Activated T-cell treated with anti-CD3 and anti-CD28 coated beads, Interleukin-2, amount 50 U/mL, for 4 hours (primary cell): ENCODE measurements around the gene RIMBP2. TPM values are rescaled to one million over a fixed set of nuclear protein-coding genes. Genes with fewer than 3 reads are reported as not detected.

ENCODE experiments used
- ATAC-seq, 2 donors: fragments of 200-7000 bp; cut with Tn5 transposase; one replicate each; pipeline ENCODE4 v1.10.0; 2021
- DNase-seq: peaks from one replicate; pipeline ENCODE4 v3.0.0-alpha.2; 2020
- H3K27me3 Mint-ChIP-seq: one replicate; pipeline ENCODE4 v1.8.0; 2021; ENCODE audit warnings: low read depth, mixed read lengths
- H3K36me3 Mint-ChIP-seq: one replicate; pipeline ENCODE4 v1.8.0; 2022; ENCODE audit warnings: mixed read lengths; ENCODE audit not compliant: insufficient read depth
- H3K4me1 Mint-ChIP-seq: one replicate; pipeline ENCODE4 v1.8.0; 2021; ENCODE audit warnings: low read depth, mixed read lengths
- H3K4me3 Mint-ChIP-seq: one replicate; pipeline ENCODE4 v1.8.0; 2021; ENCODE audit warnings: mild to moderate bottlenecking, moderate library complexity, mixed read lengths
- H3K9me3 Mint-ChIP-seq: one replicate; pipeline ENCODE4 v1.8.0; 2021; ENCODE audit warnings: mixed read lengths
- total RNA-seq, 3 donors: library from RNA; stranded (reverse); gene quantifications; one replicate each; pipeline ENCODE4 v1.2.1, GENCODE V29; 2021

Gene RIMBP2
- total RNA-seq, 3 donors from 2014 or later, result not detected

DNA sequence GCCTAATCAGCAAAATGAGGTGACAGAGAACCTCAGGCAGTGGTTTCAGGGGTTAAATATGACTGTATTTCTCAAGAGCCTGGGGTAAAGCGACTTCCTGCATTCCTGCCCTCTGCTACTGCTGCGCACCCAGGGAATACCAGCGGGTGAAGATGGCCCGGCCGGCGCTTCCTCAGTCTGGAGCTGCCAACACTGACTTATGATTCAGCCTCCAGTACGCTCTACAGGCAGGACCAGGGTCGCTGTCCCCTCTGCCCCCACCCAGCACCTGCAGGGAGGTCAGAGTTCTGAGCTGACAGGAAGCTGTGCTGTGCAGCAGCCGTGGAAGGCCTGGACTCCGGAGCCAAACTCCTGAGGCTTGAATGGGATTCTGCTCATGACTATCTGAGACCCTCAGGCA lies 250.5 kb downstream of the RIMBP2 start:
- no peaks in the 10 kb centered on the region for H3K4me1 Mint-ChIP-seq

GRCh38 chr12:130465046-130465445 lies 251.1 kb downstream of the RIMBP2 start:
- Mint-ChIP-seq H3K4me3 (no peak overlapping the region), H3K4me1 (no peaks in the 10 kb centered on the region), H3K36me3 (no peaks in the 10 kb centered on the region), H3K9me3 (peaks cover 13% of the 10 kb centered on the region), H3K27me3 (no peaks in the 10 kb centered on the region)
- DNase-seq (no peak), ATAC-seq (no peak)

More for the DNA sequence above, 250.5 kb downstream of the RIMBP2 start:
- H3K4me3 Mint-ChIP-seq, result no peak overlapping the region
- no peaks in the 10 kb centered on the region for H3K36me3 Mint-ChIP-seq
- H3K9me3 Mint-ChIP-seq, result peaks cover 13% of the 10 kb centered on the region
- no peak for DNase-seq
- no peaks in the 10 kb centered on the region for H3K27me3 Mint-ChIP-seq
- no peak for ATAC-seq

DNA sequence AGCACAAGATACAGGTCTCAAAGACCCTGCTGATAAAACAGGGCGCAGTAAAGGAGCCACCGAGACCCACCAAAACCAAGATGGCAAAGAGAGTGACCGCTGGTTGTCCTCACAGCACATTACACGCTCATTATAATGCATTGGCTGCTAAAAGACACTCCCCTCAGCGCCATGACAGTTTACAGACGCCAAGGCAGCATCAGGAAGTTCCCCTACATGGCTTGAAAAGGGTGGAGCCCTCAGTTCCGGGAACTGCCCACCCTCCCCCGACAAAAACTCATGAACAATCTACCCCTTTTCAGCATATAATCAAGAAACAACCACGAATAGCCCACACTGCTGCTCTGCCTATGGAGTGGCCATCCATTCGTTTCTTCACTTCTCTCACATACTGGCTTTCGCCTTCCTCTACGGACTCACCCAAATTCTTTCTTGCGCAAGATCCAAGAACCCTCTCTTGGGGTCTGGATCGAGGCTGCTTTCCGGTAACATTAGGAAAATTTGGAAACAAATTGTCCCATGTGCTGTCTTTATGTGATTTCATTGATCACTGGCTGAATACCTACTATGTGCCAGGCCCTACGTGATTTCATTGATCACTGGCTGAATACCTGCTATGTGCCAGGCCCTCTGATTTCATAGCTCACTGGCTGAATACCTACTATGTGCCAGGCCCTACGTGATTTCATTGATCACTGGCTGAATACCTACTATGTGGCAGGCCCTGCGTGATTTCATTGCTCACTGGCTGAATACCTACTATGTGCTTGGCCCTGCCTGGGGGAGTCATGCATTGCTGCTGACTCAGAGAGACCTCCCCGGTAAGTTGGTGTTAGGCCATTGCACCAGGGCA lies 252.1 kb downstream of the RIMBP2 start:
- H3K27me3 Mint-ChIP-seq, result no peaks in the 10 kb centered on the region
- H3K9me3 Mint-ChIP-seq, result peaks cover 13% of the 10 kb centered on the region
- DNase-seq, result no peak
- H3K4me3 Mint-ChIP-seq, result no peak overlapping the region
- ATAC-seq, result no peak
- H3K36me3 Mint-ChIP-seq, result no peaks in the 10 kb centered on the region
- H3K4me1 Mint-ChIP-seq, result no peaks in the 10 kb centered on the region

DNA sequence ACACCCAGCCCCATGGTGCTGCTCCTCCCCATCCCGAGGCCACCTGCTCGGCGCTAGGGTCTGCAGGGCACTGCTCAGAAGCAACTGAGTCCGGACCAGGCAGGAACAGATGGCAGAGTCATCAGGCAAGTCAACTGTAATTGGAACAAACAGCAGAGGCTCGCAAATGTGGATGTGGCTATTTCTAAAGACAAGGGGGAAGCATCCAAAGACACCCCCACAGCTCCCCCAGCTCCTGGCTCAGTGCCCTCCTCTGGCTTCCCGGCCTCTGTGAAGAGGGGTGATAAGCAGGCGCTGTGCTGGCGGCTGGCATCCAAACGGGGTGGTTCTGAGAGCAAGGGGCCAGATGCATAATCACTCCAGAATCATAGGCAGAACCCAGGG lies 252.8 kb downstream of the RIMBP2 start:
- no peak for ATAC-seq
- DNase-seq, result no peak
- no peaks in the 10 kb centered on the region for H3K27me3 Mint-ChIP-seq
- H3K4me3 Mint-ChIP-seq, result no peak overlapping the region
- no peaks in the 10 kb centered on the region for H3K36me3 Mint-ChIP-seq
- H3K4me1 Mint-ChIP-seq, result no peaks in the 10 kb centered on the region
- peaks cover 13% of the 10 kb centered on the region for H3K9me3 Mint-ChIP-seq

DNA sequence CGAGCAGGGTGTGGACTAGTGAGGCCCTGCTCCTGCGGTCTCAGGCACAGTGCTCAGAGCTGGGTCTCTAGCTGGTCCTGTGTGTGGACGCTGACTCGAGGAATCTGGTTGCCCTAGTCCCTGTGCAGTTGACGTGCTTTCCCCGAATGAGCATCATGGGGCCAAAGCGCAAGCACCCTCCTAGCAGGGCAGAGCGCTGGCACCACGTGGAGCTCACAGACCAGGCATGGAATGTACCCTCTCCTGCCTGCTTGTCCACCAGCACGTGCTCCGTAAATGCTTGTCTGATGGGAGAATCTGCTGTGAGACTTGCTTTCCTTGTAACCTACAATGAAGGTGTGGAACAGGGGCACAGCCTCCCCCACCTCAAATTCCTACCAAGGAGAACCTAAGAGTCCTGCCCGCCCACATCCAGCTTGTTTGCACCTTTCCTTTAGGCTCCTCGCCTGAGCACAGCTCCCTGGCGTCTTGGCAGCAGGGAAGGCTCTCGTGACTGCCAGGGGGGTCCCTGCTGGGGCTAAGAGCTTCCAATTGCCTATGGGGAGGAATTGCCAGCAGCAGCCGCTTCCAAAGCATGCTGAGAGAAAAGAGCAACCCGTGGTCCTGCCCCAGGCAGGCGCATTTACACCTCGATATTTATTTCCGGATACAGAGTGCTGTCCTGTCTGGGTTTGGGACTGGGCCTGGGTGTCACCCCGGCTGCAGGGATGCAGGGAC lies 253.4 kb downstream of the RIMBP2 start:
- H3K9me3 Mint-ChIP-seq, result peaks cover 11% of the 10 kb centered on the region
- ATAC-seq, result no peak

GRCh38 chr12:130461839-130462557 lies 254.1 kb downstream of the RIMBP2 start:
- ATAC-seq (no peak), DNase-seq (no peak)
- Mint-ChIP-seq H3K4me1 (no peaks in the 10 kb centered on the region), H3K9me3 (peaks cover 4% of the 10 kb centered on the region), H3K27me3 (no peaks in the 10 kb centered on the region), H3K4me3 (no peak overlapping the region), H3K36me3 (no peaks in the 10 kb centered on the region)

More for the DNA sequence above, 253.4 kb downstream of the RIMBP2 start:
- Mint-ChIP-seq H3K36me3 (no peaks in the 10 kb centered on the region), H3K27me3 (no peaks in the 10 kb centered on the region), H3K4me1 (no peaks in the 10 kb centered on the region), H3K4me3 (no peak overlapping the region)
- DNase-seq, result no peak

DNA sequence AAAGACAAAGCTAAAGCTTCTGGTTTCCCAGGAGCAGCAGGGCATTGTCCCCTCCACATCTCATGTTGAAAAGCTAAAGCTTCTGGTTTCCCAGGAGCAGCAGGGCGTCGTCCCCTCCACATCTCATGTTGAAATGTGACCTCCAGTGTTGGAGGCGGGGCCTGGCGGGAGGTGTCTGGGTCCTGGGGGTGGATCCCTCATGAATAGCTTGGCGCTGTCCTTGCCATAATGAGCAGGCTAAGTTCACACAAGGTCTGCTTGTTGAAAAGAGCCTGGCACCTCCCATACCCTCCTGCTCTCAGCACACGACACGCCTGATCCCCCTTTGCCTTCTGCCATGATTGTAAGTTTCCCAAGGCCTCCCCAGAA lies 254.7 kb downstream of the RIMBP2 start:
- H3K4me3 Mint-ChIP-seq, result no peak overlapping the region
- ATAC-seq, result no peak
- no peaks in the 10 kb centered on the region for H3K27me3 Mint-ChIP-seq
- H3K9me3 Mint-ChIP-seq, result no peaks in the 10 kb centered on the region
- H3K36me3 Mint-ChIP-seq, result no peaks in the 10 kb centered on the region
- DNase-seq, result no peak
- H3K4me1 Mint-ChIP-seq, result no peaks in the 10 kb centered on the region

GRCh38 chr12:130460611-130461446 lies 255.3 kb downstream of the RIMBP2 start:
- no peak for DNase-seq
- no peaks in the 10 kb centered on the region for H3K9me3 Mint-ChIP-seq
- H3K4me3 Mint-ChIP-seq, result no peak overlapping the region
- H3K27me3 Mint-ChIP-seq, result no peaks in the 10 kb centered on the region
- no peaks in the 10 kb centered on the region for H3K36me3 Mint-ChIP-seq
- H3K4me1 Mint-ChIP-seq, result no peaks in the 10 kb centered on the region
- ATAC-seq, result no peak

GRCh38 chr12:130459916-130460315 lies 256.2 kb downstream of the RIMBP2 start:
- DNase-seq (no peak), ATAC-seq (no peak)
- Mint-ChIP-seq H3K27me3 (no peaks in the 10 kb centered on the region), H3K36me3 (no peaks in the 10 kb centered on the region), H3K9me3 (no peaks in the 10 kb centered on the region), H3K4me1 (no peaks in the 10 kb centered on the region), H3K4me3 (no peak overlapping the region)

DNA sequence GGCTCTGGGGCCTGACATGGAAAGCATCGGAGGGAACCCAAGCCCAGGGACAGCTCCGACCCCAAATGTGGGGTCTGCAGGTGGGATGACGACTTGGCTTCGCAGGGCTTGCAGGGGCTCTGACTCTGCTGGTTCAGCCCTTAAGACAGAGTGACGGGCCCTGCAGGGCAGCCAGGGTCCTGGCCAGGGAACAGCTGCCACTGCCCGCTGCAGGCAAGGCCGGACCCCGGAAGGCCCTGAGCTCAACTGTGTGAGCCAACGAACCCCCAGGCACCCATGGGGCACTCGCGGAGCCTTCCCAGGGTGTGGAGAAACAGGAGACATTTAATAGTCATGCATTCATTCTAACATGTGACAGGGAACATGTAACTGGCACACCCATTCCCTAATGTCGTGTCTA lies 257.8 kb downstream of the RIMBP2 start:
- Mint-ChIP-seq H3K36me3 (no peaks in the 10 kb centered on the region), H3K4me1 (no peaks in the 10 kb centered on the region), H3K4me3 (no peak overlapping the region), H3K9me3 (no peaks in the 10 kb centered on the region), H3K27me3 (no peaks in the 10 kb centered on the region)
- no peak for DNase-seq
- no peak for ATAC-seq

- Mint-ChIP-seq H3K36me3 (no peaks in the 10 kb centered on the region), H3K9me3 (no peaks in the 10 kb centered on the region), H3K4me3 (no peak overlapping the region), H3K4me1 (no peaks in the 10 kb centered on the region), H3K27me3 (no peaks in the 10 kb centered on the region)
- DNase-seq, result no peak
- no peak for ATAC-seq
Measured at GRCh38 chr12:130457215-130457614, 258.9 kb downstream of the RIMBP2 start.

GRCh38 chr12:130456375-130457199 lies 259.5 kb downstream of the RIMBP2 start:
- no peak for ATAC-seq
- no peak overlapping the region for H3K4me3 Mint-ChIP-seq
- DNase-seq, result no peak
- no peaks in the 10 kb centered on the region for H3K9me3 Mint-ChIP-seq
- no peaks in the 10 kb centered on the region for H3K4me1 Mint-ChIP-seq
- no peaks in the 10 kb centered on the region for H3K27me3 Mint-ChIP-seq
- H3K36me3 Mint-ChIP-seq, result no peaks in the 10 kb centered on the region

DNA sequence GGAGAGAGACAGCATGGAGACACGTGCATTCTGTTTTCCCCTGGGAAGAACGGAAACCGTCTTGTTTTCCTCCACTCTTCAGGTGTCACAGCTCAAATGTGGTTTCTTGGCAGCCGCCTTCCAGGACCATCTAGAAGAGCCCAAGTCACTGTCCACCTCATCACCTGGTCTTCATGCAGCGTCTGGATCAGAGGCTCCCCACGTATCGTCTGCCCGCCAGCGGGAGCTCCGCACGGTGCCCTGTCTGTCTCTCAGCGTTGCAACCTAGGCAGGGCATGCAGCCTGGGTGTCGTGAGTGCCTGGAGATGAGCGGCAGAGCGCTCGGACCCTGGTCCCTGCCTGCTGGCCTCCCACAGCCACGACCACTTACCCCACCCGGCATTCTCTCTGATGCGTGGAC lies 260.9 kb downstream of the RIMBP2 start:
- Mint-ChIP-seq H3K36me3 (no peaks in the 10 kb centered on the region), H3K4me3 (no peak overlapping the region), H3K4me1 (no peaks in the 10 kb centered on the region), H3K9me3 (no peaks in the 10 kb centered on the region), H3K27me3 (no peaks in the 10 kb centered on the region)
- no peak for DNase-seq
- no peak for ATAC-seq
